ENCODE results near the gene EYA3.

The EYA3 gene

DNA sequence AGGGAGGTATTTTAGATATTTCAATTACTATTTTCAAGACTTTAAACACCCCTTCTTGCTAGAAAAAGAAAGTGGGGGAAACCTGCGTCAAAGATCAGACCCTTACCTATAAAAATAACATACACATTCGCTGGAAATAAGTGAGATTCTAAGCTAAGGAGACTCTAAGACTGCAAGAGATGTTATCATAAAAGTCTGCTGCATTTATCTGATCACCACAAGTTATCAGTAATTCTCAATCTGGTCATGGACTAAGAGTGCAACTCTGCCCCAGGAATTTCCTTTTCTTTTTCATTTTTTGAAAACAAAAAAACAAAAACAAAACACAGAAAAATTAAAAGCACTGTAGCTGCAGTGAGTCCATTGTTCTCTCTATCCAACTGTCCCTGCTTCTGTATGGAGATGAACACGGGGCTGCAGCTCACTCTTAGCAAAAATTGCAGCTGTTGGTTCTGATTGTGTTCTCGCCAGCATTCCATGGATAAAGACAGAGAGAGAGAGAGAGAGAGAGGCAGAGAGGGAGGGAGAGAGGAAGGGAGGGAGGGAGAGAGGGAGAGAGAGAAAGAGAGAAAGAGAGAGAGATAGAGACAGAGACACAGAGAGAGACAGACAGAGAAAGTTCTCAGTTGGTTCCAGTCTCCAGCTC lies 114.5 kb downstream of the EYA3 start:
- TF ChIP-seq, protein P1, sequence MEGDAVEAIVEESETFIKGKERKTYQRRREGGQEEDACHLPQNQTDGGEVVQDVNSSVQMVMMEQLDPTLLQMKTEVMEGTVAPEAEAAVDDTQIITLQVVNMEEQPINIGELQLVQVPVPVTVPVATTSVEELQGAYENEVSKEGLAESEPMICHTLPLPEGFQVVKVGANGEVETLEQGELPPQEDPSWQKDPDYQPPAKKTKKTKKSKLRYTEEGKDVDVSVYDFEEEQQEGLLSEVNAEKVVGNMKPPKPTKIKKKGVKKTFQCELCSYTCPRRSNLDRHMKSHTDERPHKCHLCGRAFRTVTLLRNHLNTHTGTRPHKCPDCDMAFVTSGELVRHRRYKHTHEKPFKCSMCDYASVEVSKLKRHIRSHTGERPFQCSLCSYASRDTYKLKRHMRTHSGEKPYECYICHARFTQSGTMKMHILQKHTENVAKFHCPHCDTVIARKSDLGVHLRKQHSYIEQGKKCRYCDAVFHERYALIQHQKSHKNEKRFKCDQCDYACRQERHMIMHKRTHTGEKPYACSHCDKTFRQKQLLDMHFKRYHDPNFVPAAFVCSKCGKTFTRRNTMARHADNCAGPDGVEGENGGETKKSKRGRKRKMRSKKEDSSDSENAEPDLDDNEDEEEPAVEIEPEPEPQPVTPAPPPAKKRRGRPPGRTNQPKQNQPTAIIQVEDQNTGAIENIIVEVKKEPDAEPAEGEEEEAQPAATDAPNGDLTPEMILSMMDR (IDR thresholded peaks at IDR 0.05): no peak
- no peak for DNase-seq (ENCODE audit: low spot score)
- Histone ChIP-seq H3K4me3 (no peak overlapping the region), H3K27ac (no peak overlapping the region)

DNA sequence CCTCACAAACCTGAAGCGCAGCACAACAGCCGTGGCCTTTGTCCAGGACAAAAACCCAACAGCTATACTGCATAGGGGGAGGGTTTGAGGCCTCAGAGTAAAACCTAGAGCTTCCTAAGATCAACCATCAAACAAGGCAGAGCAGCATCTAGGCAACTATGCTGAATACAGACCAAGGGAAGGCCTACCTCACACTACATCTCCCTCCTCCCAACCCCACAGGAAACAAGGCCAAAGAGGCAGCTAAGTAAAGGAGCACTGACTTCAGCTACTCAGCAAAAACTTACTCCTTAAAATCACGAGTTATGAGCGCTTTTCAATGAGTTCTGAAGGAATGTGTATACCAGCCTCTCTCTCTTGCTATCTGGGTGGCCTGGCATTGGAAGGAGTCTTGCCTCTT lies 116.3 kb downstream of the EYA3 start:
- H3K27ac ChIP-seq: peak overlapping the region in 1 of 2 donors; percentile 17
- H3K4me3 ChIP-seq: no peak overlapping the region
- TF ChIP-seq, protein P1 (IDR thresholded peaks at IDR 0.05): no peak
- DNase-seq (ENCODE audit: low spot score): no peak

DNA sequence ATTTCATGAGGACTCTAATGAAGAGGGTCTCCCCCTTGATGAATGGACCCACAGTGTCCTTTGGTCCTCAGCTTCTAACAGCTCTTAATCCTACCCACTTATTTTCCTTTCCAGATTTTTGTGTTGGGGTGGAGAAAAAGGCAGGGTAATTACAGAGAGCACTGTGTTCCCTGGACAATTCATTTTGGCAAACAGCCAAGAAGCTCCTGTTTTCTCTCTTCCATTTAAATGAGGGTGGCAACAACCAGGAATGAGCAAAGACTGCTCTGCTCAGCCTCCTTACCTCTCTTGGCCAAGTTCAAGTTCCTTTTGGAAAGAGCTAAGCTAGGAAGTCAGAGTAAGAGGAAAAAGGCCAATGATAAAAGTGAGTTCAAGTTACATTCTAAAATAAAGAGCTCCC lies 116.7 kb downstream of the EYA3 start:
- DNase-seq (ENCODE audit: low spot score): no peak
- TF ChIP-seq, protein P1 (IDR thresholded peaks at IDR 0.05): no peak
- Histone ChIP-seq H3K4me3 (no peak overlapping the region), H3K27ac (peak overlapping the region in 1 of 2 donors; percentile 17)

DNA sequence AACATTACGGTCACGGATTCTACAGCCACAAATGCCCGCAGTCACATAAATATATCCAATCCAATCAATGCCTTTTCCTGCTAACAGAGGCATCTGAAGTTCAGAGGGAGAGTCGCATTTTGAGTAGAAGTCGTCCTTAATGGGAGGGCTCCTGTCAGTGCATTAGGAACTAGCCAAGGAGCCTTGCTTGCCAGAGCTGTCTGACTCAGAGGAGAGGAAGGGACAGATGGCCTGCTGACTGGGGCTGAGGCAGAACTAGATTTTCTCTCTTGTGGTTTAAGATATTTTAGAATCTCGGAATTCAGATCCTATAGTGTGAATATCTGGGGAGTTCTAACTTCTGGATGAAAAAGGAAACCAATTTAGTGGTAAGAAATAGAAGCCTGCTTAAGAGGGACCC lies 118.0 kb downstream of the EYA3 start:
- TF ChIP-seq, protein P1 (IDR thresholded peaks at IDR 0.05): no peak
- Histone ChIP-seq H3K27ac (peak overlapping the region in 1 of 2 donors; percentile 73), H3K4me3 (no peak overlapping the region)
- no peak for DNase-seq (ENCODE audit: low spot score)

DNA sequence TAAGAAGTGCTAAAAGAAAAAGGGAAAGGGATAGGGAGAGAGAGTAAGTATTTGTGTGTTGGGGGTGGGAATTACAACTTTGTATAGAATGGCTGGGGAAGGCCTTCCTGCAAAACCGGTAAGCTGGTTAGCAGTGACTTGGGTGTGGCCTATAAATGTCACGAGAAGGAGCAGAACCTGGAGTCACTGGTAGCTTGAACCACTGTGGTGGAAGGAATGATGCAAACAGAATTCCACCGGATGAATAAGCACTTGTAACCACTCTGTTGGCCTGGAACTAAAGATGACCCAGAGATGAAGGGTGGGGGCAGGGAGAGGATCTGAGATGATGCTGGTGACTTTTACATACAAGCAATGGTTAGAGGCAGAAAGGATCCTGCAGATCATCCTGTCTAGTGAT lies 119.7 kb downstream of the EYA3 start:
- Histone ChIP-seq H3K4me3 (no peak overlapping the region), H3K27ac (peak overlapping the region in 1 of 2 donors; percentile 76)
- TF ChIP-seq, protein P1 (IDR thresholded peaks at IDR 0.05): no peak
- DNase-seq (ENCODE audit: low spot score): no peak

DNA sequence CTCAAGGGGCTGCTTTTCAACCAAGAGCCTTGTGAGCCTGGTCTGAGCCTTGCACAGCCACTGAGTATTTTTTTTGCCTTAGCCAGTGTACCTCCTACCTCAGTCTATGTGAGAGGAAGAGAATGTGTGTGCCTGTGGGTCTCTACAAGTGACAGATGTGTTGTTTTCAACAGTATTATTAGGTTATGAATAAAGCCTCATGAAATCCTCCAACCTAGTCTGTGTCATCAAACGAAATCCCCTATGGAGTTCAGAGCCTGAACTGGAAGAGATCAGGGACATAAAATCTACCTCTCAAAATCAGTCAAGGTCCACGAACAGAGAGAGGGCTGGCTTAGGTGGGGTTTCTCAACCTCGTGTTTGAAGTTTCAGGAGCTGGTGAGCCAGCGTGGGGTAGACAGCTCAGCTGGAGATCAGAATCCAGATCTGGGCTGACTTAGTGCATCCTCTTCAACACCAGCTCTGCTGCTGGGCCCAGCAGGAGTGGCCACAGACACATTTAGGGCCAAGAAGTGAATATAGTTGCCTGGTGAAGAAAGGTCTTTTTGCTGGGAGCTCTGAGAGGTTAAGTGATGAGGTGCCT lies 120.4 kb downstream of the EYA3 start:
- no peak for DNase-seq (ENCODE audit: low spot score)
- no peak overlapping the region for H3K4me3 ChIP-seq
- H3K27ac ChIP-seq: peak overlapping the region in 1 of 2 donors; percentile 76
- TF ChIP-seq, protein P1 (IDR thresholded peaks at IDR 0.05): no peak

All from coronary artery (tissue), 2 donors.